Fibroblast of skin of right biceps (primary cell): ENCODE data around the gene TMEM245.
"Not testable (repeated sequence)": the region's sequence is repeated elsewhere in the genome, so short reads cannot be mapped to it uniquely, and the experiment has no call there.

Source experiments
- DNase-seq: peaks from one replicate; pipeline ENCODE4 v3.0.0-alpha.2; 2013

The TMEM245 gene

DNA sequence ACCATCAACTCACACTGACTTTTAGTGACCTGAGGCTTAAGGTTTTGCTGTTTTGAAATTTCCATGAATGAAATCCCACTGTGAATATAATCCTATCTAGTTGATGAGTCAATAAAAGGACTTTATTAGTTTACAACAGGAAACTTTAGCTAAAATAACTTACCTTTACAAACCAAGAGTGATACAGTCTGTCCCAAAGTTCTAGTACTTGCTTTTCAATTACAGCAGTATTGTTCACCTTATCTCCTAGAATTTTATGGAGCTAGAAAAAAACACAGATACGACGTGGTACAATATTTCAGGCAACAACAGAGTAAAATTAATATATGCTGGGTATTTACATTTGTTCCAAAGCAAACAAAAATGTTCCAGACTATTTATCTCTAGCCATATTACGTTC is 59.6 kb downstream of the TMEM245 start:
- DNase-seq: no peak

DNA sequence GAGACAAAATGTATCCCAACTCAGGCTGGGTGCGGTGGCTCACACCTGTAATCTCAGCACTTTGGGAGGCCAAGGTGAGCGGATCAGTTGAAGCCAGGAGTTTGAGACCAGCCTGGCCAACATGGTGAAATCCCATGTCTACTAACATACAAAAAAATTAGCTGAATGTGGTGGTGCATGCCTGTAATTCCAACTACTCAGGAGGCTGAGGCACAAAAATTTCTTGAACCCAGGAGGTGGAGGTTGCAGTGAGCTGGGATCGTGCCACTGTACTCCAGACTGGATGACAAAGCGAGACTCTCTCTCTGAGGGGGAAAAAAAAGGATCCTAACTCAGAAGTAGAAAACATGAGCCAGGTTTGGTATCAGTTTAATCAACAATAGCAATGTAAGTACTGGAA is 66.6 kb downstream of the TMEM245 start:
- not testable (repeated sequence) for DNase-seq

DNA sequence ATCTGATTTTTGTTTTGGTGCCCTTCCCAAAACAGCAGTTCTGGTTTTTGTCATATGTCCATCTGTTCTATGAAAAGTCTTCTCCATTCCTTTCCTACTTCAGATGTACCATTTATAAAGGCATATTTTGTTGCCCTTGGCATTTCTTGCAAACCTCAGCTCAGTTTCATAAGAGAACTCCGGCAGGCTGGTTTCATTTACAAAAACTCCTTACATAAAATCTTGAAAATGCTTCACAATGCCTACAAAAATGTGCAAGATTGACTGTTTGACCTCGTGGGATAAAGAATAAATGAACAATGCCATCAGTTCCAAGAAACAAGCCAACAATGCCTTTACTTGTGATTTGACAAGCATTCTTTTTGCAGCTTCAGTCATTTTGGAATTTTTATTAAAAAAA is 67.3 kb downstream of the TMEM245 start:
- peak; percentile 41 for DNase-seq

DNA sequence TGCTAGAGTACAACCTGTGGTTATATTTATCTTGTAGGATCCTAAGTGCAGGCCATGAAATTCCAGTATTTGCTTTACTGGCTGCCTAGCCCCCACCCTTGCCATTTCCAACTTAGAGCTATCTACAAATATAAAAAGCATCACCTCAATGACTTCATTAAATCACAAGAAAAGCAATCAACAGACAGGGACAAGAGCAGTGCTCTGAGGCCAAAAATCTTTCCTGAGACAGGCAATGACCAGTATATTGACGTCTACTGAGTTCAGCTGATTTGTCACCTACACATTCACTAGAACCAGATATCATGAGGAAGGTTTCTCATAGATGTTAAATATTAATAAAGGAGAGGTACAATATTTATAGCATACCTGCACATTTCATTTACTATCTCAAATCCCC is 68.0 kb downstream of the TMEM245 start:
- no peak for DNase-seq

DNA sequence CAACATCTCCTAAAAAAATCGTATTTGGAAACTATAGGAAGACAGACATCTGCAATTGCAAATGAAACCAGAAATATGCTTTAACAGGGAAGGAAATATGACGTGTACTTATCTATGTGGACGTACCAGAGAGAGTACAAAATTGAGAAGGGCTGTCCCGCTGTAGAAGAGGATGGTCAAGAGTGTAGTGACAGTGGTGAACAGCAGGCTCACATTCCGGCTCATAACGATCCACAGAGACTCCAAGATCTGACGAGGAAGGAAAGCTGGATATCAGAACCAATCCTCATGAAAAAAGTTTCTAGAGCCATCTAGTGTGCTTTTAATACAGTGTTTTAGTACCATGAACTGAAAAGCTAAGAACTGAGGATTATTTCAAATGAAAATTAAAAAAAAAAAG is 69.3 kb downstream of the TMEM245 start:
- no peak for DNase-seq

DNA sequence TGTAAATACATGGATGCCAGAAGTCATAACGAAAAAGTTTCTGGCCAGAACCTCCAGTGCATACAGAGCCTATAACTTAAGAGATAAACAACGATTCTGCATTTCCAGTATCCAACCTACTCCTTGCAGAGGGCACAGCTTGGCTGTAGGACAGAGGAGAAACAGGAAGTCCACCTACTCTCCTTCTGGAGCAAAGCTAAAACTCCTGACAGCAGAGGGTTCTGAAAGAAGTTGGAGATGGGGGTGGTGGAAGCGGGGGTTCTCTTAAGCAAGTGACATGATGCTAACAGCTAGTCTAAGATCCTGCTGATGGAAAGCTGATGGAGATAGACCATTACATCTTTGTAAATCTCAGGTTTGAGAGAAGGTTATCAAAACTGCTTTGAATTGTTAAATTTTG is 70.9 kb downstream of the TMEM245 start:
- no peak for DNase-seq

DNA sequence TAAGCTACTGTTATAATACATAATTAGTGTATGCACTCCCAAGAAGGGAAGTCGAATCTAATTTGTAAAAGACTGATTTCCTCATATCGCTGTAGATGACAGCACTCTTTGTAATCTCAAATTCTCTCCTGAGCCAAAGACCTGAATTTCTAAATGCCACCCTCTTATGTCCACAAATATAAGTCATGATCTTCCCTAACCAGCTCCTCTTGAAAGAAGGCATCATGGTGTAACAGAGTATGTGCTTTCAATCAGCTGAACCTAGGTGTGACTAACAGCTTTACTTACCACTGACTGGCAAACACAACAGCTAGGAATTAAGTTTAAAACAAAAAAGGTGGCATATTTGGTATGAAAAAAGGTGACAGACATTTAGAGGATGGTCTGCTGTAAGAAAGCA is 72.5 kb downstream of the TMEM245 start:
- DNase-seq: no peak

DNA sequence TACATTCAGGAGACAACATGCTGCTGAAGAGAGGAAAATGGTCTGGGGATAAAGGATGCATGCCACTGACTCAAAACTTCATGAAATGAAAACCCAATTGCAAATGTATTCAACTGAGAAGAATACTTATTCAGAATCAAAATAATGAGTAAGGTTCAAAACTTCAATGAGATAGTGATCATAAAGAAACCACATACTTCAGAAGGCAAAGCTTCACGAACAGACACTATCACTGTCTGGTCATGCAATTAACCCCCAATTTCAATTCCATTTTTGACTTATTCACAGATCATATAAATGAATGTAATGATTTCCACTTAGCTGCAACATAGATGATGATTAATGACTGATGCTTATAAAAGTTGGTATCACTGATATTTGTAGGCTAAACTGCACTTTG is 73.4 kb downstream of the TMEM245 start:
- no peak for DNase-seq

DNA sequence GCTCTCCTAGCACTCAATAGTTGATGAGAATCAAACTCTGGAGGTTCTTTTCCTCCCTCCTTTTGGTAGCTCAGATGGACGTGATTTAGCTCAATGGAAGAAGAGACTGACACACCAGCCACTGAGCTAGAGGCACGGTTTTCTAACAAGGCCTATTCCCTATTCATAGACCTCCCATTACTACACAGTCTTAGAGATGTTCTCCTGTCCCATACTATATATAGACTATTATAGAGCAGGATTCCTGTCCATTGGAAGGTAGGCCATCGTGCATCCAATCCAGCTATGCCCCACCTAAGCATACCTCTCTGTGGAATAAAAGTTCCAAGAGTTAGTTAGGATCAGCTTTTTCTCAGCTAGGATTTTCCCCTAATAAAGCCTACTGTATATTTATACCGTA is 76.2 kb downstream of the TMEM245 start:
- no peak for DNase-seq

DNA sequence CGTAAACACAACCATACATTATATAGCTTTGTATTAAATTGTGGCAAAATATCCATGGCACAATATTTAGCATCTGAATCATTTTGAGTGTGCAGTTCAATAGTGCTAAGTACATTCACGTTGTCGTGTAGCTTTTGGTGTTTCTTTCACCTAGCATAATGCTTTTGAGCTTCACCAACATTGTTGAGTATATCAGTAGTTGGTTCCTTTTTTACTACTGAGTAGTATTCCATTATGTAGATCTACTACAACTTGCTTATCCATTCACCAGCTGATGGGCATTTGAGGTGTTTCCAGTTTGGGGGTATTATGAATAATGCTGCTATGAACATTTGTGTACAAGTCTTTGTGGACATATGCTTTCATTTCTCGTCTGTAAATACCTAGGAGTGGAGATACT is 79.2 kb downstream of the TMEM245 start:
- no peak for DNase-seq

DNA sequence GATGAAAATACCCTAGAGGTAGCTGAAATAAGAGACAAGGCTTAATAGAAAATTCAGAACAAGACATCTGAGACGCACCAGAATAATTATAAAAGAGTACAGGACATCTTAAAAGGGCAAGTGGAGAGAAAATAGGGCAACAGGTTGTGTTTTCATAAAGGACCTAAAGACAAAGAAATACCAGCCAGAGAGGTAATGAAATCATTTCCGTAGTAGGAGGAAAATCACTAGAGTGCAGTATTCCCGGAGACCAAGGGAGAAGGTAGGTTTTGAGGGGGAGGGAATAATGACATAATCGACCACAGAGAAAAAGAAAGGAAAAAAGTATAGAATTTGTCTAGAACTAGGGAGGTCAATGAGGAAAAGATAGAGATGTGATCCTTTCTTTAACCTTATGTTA is 80.2 kb downstream of the TMEM245 start:
- DNase-seq: no peak

DNA sequence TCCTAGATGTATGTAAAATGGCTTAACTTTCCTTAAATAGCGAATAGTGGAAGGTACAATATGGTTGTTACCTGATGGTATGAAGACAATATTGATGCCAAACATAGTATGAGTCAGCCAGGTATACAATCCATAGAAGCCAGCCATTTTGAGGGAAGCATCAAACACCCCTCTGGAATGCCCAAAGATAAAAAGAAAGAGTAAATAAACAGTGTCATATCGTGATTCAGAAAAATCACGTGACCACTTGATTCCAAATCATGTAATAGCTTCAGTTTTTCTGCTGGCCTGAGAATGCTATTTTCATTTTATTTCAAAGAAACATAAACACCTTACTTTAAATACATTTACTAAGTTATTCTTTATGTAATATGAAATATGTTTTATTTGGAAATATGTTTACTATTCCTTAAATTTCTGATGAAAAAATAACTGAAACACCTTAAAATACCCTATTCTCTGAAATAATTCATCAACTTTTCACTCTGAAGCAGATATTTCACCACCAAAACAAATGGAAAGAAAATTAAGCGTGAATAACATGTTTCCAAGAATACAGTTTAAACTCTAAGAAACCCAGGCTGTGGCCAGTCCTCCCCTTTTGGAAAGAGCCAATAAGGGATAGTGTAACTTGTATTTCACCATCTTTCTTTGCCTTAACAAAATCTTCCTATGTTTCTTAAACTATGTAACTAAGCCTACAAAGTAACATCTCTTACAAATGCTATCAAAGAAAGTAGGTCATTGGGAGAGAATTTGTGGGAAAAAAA is 81.6 kb downstream of the TMEM245 start:
- DNase-seq: no peak

DNA sequence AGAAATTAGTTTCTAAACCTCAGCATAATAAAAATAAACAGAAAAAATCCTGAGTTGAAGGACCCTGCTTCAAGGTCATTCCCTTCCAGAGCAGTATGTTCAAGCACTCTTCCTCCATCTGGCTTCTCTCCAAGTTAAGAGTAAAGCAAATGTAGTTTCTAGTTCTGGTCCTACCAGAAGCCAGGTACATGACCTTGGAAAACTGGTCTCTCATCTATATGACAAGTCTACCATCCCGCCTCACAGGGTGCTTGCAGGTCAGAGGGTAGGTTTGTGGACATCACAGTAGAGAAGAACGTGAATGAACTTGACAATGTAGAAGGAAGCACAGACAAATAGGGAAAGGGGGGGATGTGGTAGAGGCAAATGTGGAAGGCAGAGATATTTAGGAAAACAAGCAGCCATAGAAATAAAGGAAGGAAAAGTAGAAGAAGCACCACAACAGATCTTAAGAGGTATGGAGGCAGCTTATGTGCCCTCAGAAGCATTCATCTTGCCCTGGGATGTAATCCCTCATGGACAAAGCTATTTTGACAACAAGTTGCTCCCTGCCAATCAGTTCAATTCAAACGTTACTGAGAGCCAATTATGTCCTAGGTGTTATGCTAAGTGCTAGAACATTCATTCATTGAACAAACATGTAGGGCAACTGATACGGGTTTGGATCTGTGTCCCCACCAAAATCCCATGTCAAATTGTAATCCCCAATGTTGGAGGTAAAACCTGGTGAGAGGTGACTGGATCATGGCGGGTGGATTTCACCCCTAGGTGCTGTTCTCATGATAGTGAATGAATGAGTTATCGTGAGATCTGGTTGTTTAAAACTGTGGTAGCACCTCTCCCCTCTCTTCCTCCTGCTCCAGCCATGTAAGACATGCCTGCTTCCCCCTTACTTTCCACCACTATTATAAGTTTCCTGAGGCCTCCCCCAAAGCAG is 82.7 kb downstream of the TMEM245 start:
- DNase-seq: no peak

DNA sequence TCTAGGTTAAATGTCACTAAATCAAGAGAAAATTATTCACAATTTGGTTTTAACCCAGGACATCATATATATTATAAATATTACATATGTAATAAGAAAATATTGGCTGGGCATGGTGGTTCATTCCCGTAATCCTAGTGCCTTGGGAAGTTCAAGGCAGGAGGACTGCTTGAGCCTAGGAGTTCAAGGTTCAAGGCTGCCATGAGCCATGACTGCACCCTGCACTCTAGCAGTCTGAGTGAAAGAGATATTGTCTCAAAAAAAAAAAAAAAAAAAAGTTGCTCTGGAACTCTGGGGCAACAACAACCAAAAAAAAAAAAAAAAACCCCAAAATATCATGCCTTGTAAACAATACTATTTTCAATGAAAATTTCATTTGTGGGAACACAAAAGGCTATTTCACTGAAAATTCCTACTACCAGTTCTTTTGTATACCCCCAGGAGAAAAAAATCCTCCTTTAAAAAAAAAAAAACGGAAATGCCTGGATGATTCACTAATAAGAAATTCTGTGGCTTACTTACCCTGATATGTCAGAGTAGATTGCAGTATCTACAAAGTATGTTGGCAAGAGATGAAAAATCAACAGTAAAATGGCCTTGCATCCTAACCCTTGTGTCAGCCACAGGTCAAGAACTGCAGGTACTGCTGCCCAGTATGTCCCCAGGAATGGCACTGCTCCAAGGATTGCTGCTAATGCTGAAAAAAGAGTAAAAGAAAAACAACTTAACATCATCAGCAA is 83.9 kb downstream of the TMEM245 start:
- DNase-seq: peak; percentile 88

DNA sequence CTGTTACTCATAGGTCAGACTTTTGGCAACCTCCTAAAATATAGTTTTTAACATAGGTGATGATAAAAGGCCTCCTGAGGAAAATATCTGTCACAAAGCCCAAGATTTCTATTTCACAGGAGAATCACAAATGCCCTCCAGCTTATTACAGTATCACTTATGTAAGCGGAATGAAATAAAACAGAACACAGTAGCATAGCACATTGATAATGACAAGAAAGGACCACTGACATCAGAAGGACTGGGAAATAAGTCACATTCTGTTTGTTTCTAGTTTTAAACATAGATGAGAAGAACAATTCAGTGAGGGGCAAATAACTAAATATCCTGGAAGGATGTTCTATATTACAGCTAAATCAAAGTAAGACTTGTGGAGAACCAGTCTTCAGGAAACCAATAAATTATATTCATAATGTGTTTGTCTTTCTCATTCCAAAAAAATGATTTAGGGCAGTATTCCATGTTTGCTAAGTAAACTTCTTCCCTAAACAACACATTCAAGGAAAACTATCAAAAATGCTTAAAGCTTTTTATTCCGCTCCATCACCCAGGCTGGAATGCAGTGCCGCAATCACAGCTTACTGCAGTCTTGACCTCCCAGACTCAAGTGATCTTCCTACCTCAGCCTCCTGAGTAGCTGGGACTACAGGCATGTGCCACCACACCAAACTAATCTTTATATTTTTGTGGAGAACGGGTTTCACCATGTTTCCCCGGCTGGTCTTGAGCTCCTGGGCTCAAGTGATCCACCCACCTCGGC is 85.6 kb downstream of the TMEM245 start:
- peak; percentile 41 for DNase-seq

DNA sequence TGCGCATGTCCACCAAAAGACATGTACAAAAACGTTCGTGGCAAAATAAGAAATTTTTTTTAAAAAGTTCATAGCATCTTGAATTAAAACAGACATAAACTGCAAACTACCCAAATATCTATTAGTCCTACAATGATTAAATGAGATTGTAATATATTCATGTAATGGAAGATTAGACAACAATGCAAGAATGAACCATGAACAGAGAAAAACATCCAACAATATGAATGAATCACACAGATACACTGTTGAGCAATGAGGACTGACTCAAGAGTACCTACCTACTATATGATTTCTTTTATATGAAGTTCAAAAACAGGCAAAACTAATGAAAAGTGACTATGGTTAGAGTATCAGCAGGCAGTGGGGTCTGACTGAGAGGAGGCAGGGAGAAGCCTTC is 88.5 kb downstream of the TMEM245 start:
- peak; percentile 39 for DNase-seq

DNA sequence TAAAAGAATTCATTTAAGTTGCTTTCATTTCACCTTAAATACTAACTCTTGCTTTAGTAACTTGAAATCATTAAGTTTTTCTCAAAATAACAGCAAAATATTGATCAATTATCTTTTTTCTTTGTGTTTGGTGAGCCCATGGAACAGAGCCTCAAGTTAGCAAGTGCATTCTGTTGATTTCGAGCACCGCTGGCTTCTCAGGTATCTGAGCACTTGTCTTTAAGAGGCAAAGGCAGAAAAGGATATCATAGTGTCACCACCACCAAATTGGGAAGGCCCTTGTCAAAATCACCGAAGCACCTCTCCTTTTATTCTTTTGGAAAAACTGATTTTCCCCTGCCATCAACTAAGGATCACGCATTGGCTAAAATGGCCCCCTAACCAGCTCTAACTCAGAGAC is 89.3 kb downstream of the TMEM245 start:
- DNase-seq: no peak

DNA sequence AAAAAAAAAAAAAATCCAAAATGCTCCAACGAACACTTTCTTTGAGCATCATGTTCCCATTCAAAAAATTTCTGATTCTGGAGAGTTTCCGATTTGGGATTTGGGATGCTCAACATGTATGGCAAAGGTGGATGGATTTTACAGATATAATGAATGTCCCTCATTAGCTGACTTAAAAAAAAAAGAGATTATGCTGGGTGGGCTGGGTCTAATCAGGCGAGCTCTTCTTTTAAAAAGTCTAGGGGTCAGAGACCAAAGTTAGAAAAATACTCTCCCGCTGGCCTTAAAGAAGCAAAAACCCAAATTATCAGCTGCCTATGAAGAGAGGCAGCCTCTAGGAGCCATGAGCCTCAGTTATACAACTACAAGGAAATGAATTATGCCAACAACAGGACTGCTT is 91.3 kb downstream of the TMEM245 start:
- no peak for DNase-seq

DNA sequence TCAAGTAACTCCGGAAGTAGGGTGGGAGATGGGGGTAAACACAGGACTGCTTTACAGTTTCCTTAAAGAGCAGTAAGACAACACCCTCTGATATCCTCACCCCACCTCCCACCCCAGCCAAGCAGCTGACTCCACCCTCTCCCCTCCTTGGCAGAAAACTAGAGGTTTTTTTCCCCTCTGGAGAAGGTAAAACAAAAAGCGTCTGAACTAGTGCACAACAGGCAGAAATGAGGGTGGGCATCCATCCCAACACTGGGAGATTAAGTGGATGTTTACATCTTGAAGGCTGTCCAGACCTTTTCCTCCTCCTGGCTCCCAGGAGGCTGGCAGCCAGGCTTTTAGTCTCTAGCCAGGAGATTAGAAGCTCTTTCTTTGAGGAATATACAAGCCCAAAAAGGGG is 92.6 kb downstream of the TMEM245 start:
- no peak for DNase-seq

DNA sequence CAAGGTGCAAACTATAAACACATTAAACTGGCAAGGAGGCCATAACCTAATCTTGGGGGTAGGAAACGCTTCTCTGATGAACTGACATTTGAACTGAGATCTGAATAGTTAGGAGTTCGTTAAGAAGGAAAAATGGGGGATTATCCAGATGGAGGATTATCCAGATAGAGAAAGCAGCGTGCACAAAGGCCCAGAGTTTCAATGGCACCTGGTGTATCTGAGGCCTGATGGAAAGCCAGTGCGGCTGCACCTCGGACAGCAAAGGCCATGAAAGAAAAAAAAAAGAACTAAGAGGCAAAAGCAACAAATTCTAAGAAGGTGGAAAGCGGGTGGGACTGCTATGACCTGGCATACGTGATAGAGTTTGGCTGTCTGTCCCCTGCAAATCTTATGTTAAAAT is 93.4 kb downstream of the TMEM245 start:
- DNase-seq: no peak

DNA sequence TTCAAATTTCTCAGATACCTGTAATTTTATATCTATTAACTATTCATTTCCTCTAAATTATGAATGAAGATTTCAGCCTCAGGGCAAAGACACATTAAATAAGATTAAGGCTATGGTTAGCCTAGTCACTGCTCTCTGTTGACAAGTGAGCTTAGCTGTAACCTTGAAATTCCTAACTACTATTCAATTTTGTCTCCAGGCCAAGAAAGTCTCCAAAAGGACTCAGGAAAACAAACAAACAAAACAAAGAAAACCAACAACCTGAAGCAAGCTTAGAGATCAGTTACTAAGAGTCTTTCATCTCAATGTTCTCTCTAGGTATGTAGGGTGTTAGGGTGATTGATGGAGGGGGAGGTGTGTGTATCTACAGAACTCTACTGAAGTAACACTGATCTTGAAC is 96.9 kb downstream of the TMEM245 start:
- DNase-seq: no peak

DNA sequence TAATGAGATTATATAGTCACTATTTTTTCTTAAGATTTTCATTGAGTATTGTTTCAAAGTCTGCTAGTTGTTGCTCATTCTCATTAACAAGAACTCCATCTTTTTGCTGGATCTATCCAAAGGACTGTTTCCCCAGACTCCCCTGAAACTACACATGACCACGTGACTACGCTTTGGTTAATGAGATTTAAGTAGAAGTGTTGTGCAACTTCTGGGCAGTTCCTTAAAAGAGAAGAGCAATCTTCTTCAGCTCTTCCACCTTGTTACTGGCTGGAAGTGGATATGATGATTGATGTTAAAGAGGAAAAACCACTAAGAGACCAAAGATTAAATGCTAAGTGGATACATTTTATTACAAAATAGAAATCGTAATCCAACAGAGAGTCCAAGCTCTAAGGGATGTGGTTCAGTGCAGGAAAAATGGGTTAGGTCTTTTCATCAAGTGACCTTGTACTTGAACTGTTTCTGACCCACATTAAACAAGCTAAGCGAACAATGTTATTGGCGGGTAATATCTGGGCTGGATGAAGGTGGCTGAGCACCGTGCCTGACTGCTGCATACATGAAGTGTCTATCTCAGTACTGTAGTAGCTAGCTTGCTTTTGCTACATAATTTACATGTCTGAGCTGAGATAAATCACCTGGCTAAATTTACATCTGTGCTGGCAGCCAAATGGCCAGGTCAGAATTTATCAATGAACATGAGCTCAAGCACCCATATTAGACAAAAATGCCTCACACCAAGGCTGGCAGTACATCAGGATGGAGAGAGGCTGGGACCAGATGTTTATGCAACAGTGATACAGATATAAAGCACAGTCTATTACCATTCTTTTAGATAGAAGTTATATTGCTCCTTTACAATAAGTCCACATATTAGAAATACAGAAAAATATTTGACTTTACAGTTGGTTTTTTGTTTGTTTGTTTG is 98.9 kb downstream of the TMEM245 start:
- DNase-seq: no peak
